CD4-positive, alpha-beta memory T cell (primary cell): ENCODE data around the gene ZBP1. TPM values are rescaled to one million over a fixed set of nuclear protein-coding genes. Genes with fewer than 3 reads are reported as not detected.

Source experiments
- CTCF ChIA-PET: fragments of 350-600 bp; sonication (Branson Sonifier 250); formaldehyde crosslinking; loops from one replicate; lab custom pipeline; 2021; ENCODE audit warnings: inconsistent platforms; ENCODE audit not compliant: partially characterized antibody; lab: Charles Lee
- POLR2A ChIA-PET: fragments of 350-600 bp; sonication (Branson Sonifier 250); formaldehyde crosslinking; loops from one replicate; lab custom pipeline; 2021; ENCODE audit not compliant: partially characterized antibody; lab: Charles Lee
- DNase-seq, 5 donors: peaks; one replicate each; pipeline versions ENCODE4 v3.0.0 to v3.0.0-alpha.2; 2020 to 2022; ENCODE audit warnings: mixed read lengths in 1 of 5
- H3K27ac ChIP-seq: one replicate; pipeline ENCODE4 v1.7.0; 2013; ENCODE audit warnings: low read depth, low read length
- H3K27me3 ChIP-seq: 2 replicates; pipeline ENCODE4 v1.7.0; 2013; ENCODE audit warnings: mild to moderate bottlenecking, low read length, moderate library complexity; ENCODE audit not compliant: insufficient read depth
- H3K36me3 ChIP-seq: 2 replicates; pipeline ENCODE4 v1.7.0; 2013; ENCODE audit warnings: mild to moderate bottlenecking, low read length, moderate library complexity; ENCODE audit not compliant: insufficient read depth
- H3K4me1 ChIP-seq: 2 replicates; pipeline ENCODE4 v1.7.0; 2013; ENCODE audit warnings: mild to moderate bottlenecking, low read length, moderate library complexity; ENCODE audit not compliant: insufficient read depth
- H3K4me3 ChIP-seq, 2 donors: one replicate each; pipeline ENCODE4 v1.7.0; 2013; ENCODE audit warnings: low read length in 2 of 2, mild to moderate bottlenecking in 1 of 2
- H3K9me3 ChIP-seq, 2 donors: one replicate each; pipeline ENCODE4 v1.7.0; 2013; ENCODE audit warnings: low read length in 2 of 2, control low read depth in 1 of 2; ENCODE audit not compliant: control insufficient read depth in 1 of 2
- H3K27ac Mint-ChIP-seq, 7 donors: one replicate each; pipeline ENCODE4 v1.8.0; 2020 to 2021; ENCODE audit warnings: mixed read lengths in 7 of 7, mild to moderate bottlenecking in 6 of 7, inconsistent platforms in 3 of 7, moderate library complexity in 3 of 7
- H3K27me3 Mint-ChIP-seq, 2 donors: one replicate each; pipeline ENCODE4 v1.8.0; 2020 to 2021; ENCODE audit warnings: mixed read lengths in 2 of 2
- H3K36me3 Mint-ChIP-seq, 2 donors: one replicate each; pipeline ENCODE4 v1.8.0; 2020 to 2021; ENCODE audit warnings: mixed read lengths in 2 of 2, inconsistent platforms in 1 of 2, mild to moderate bottlenecking in 1 of 2
- H3K4me1 Mint-ChIP-seq, 4 donors: one replicate each; pipeline ENCODE4 v1.8.0; 2020 to 2021; ENCODE audit warnings: mixed read lengths in 4 of 4, mild to moderate bottlenecking in 1 of 4
- H3K4me3 Mint-ChIP-seq, 8 donors: one replicate each; pipeline ENCODE4 v1.8.0; 2020 to 2021; ENCODE audit warnings: mixed read lengths in 8 of 8, mild to moderate bottlenecking in 7 of 8, moderate library complexity in 6 of 8, inconsistent platforms in 3 of 8
- H3K9me3 Mint-ChIP-seq, 8 donors: one replicate each; pipeline ENCODE4 v1.8.0; 2020 to 2021; ENCODE audit warnings: mixed read lengths in 8 of 8, mild to moderate bottlenecking in 5 of 8, inconsistent platforms in 3 of 8, moderate library complexity in 1 of 8
- intact Hi-C: fragments of 100-400 bp; cut with micrococcal nuclease; formaldehyde crosslinking; loops from one replicate; pipeline ENCODE4 v1.15.1; 2023
- polyA plus RNA-seq, 2 donors: library from polyadenylated mRNA; unstranded; fragments of 300-500 nt; fragmentation: Illumina TruSeq; gene quantifications; one replicate each; pipeline ENCODE4 v1.2.3, GENCODE V29; 2021
- total RNA-seq, 2 experiments: library from RNA; stranded (reverse); gene quantifications; one replicate each; pipeline ENCODE4 v1.2.3, GENCODE V29; 2021

Gene ZBP1
- total and polyA plus RNA-seq, 4 experiments from 2014 or later = 11.7 to 25.2 (median 19.8) TPM

DNA sequence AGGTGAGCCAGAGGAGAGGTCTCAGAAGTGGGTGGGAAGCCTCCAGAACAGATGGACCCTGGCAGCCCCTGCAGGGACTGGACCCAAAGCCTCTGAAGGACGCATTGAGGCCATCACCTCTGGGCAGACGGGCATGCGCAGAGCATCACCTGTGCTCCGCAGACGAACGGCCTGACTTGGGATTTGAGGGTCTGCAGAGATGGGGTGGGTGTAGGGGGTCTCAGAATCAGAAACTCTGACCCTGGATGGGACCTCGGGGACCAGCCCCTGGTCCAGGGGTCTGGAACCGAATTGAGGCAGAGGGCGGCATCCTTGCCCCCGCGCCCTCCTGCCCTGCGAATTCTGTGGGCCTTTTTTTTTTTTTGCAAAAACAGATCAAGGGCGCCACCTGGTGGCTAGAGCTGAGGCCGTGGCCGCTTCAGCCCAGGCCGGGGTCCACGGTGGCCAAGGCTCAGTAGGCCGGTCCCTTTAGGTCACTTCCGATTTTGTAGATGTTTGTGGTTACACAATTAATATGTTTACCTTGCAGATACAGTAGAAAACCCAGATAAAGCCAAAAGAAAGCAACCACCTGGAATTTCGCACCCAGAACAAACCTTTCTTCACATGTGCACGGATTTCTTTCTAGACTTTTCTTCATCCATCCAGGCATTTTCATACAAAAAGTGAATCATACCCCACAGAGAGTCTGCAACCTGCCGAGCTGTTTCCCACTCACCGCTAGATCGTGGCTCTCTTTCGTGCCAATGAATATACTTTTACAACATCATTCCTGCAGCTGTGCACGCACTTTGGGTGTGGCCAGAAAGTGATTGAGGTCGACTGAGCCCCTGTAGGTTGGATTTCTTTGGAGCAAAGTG, 25.9 kb downstream of the ZBP1 start:
- Histone ChIP-seq H3K9me3 (no peaks in the 10 kb centered on the region), H3K27me3 (no peaks in the 10 kb centered on the region), H3K4me1 (peaks cover 3% of the 10 kb centered on the region), H3K36me3 (no peaks in the 10 kb centered on the region), H3K27ac (no peak overlapping the region), H3K4me3 (no peak overlapping the region)
- intact Hi-C loops = loop anchor here (10.0 kb wide), 1 partner anchor 490 kb away; no protein-coding TSS in a partner anchor
- Mint-ChIP-seq H3K27ac (peak overlapping the region in 2 of 7 donors; percentile 36 to 42), H3K36me3 (no peaks in the 10 kb centered on the region), H3K4me1 (peaks cover 0 to 8% (median 5%) of the 10 kb centered on the region in 4 donors), H3K9me3 (no peaks in the 10 kb centered on the region), H3K27me3 (peaks cover 3 to 4% of the 10 kb centered on the region in 2 donors), H3K4me3 (no peak overlapping the region)
- DNase-seq = peak in 4 of 5 donors; percentile 25 to 49 (median 38)
- POLR2A ChIA-PET = no interaction called here
- CTCF ChIA-PET = interaction anchor here (0.9 to 9.4 kb wide), 12 partner anchors 14 to 1044 kb away, joined by 3 to 111 read pairs (median 5); partner anchors contain the start of gene ZBP1

DNA sequence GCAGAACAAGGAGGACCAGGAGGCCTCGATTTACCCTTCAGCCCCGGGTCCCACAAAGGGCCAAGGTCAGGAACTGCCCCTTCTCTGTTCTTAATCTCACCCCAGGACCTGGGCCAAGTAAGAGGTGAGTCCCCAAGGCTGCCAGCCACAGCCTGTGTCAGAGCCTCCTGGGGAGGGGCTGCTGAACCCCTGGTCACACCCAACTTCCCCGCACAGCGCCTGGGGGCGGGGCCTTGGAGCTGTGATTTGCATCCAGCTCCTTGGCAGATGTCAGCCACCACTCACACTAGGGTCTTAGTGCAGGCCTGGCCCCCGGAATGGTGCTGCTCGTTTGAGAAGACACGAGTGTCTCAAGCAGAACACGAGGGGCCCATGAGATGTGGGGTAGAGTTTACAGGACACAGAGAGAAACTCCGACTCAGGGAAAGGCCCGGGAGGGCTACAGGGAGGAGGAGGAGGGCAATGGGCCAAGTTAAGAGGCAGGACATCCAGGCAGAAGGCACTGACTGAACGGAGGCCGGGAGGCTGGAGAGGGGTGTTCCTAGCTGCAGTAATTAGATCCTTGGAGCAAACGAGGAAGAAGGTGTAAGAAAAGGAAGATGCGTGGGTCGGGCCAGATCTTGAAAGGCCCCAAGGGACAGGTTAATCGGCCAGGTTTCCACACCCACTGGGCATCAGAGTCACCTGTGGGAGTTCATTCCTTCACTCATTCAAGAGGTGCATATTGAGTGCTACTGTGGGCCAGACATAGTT, 26.9 kb downstream of the ZBP1 start:
- Histone ChIP-seq H3K4me1 (peaks cover 3% of the 10 kb centered on the region), H3K27ac (no peak overlapping the region), H3K27me3 (no peaks in the 10 kb centered on the region), H3K36me3 (no peaks in the 10 kb centered on the region), H3K4me3 (no peak overlapping the region), H3K9me3 (no peaks in the 10 kb centered on the region)
- Mint-ChIP-seq H3K4me3 (no peak overlapping the region), H3K9me3 (peaks cover 0 to under 1% (median 0%) of the 10 kb centered on the region in 8 donors), H3K4me1 (peaks cover 0 to 8% (median 5%) of the 10 kb centered on the region in 4 donors), H3K36me3 (no peaks in the 10 kb centered on the region), H3K27me3 (peaks cover 3 to 4% of the 10 kb centered on the region in 2 donors), H3K27ac (peak overlapping the region in 3 of 7 donors; percentile 29 to 46 (median 42))
- no peak for DNase-seq
- POLR2A ChIA-PET = no interaction called here
- CTCF ChIA-PET = interaction anchor here (0.8 to 1.3 kb wide), 3 partner anchors 9 to 211 kb away, joined by 3 to 6 read pairs (median 3); no protein-coding TSS in a partner anchor
- intact Hi-C loops = loop anchor here (10.0 kb wide), 1 partner anchor 491 kb away; no protein-coding TSS in a partner anchor

DNA sequence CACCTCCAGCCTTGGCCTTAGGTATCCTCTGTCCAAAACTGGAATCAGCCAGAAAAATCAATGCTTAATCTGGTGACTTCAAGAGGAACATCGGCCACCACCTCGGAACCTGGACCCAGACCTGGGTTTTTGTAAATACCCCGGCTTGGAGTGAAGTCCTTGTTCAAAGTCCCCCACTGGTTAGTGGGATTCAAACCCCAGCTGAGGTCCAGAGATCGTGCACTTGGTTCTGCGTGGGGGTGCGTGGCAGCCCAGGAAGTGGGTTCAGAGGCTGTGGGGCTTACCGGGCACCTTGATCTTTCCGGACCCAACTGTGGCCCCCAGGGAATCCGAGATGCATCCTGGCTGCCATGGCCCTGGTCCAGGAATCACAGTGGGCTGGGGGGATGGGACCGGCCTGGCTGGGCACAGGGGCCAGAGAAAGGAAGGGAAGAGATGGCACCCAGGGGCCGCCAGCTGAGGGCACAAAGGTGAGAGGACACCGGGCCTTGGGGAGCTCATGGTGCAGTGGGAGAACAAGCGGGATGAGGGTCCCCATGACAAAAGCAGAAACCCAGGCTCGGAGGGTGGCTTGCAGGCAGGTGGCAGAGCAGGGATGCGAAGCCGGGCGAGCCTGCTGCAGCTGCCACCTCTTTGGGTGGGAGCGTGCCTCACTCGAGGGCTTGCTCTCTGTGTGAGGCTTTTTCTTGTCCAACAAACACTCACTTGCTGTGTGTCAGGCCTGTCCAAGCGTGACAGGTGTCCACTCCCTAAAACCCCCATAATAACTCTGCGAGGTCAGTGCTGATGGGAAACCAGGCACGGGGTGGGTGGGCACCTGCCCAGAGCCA, 27.7 kb downstream of the ZBP1 start:
- no peaks in the 10 kb centered on the region for H3K36me3 Mint-ChIP-seq
- peaks cover 3 to 4% of the 10 kb centered on the region in 2 donors for H3K27me3 Mint-ChIP-seq
- no peaks in the 10 kb centered on the region for H3K27me3 ChIP-seq
- no peak overlapping the region for H3K27ac ChIP-seq
- peaks cover 3% of the 10 kb centered on the region for H3K4me1 ChIP-seq
- H3K4me3 Mint-ChIP-seq = no peak overlapping the region
- CTCF ChIA-PET = interaction anchor here (0.8 to 1.3 kb wide), 3 partner anchors 10 to 210 kb away, joined by 3 to 6 read pairs (median 3); no protein-coding TSS in a partner anchor
- peaks cover 0 to 5% of the 10 kb centered on the region in 2 donors for H3K9me3 ChIP-seq
- H3K4me3 ChIP-seq = no peak overlapping the region
- peaks cover 0 to 7% (median 3%) of the 10 kb centered on the region in 4 donors for H3K4me1 Mint-ChIP-seq
- no peaks in the 10 kb centered on the region for H3K36me3 ChIP-seq
- no peak overlapping the region for H3K27ac Mint-ChIP-seq
- H3K9me3 Mint-ChIP-seq = peaks cover 0 to 8% (median 0%) of the 10 kb centered on the region in 8 donors
- intact Hi-C loops = loop anchor here (10.0 kb wide), 1 partner anchor 492 kb away; no protein-coding TSS in a partner anchor
- POLR2A ChIA-PET = no interaction called here
- no peak for DNase-seq

DNA sequence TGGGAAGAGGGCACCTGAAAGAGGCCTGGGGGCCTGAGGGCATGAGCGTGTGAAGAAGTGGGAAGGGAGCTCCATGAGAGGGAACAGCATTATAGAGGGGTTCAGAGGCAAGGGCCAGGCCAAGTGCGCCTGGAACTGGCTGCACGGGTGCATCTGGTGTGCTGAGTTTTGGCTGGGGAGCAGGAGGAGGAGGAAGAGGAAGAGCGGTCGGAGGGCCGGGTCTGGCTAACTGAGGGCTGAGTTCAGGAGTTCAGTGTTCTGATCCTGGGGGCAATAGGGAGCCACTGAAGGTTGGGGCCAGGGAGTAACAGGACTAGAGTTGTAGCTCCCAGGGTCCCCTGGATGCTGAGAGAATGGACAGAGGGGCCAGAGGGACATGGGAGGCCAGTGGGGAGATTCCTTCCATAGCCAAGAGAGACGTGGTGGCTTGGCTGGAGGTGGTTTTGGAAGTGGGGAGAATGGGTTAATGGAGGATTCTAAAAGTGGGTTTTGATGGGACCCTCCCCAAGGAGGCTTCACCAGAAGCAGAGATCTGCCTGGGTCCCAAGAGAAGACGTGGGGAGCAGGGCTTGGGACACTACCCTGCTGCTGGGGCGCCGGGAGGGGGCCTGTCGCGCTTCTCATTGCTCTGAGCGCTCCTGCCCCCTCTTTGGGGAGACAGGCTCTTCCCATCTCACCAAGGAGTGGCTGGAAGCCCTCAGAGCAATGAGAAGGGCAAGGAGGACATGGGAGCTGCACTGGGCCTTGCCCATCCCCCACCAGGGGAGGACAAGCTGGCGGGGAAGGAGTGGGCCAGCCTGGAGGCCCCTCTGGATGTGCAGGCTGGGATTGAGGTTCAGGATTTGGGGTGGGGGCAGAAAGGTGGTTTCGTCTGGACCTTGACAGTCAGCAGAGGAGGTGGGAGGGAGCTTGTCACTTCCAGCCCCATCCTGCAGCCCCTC, 28.7 kb downstream of the ZBP1 start:
- H3K27me3 Mint-ChIP-seq = peaks cover 3 to 4% of the 10 kb centered on the region in 2 donors
- H3K4me1 Mint-ChIP-seq = peaks cover 0 to 7% (median 3%) of the 10 kb centered on the region in 4 donors
- no peak for DNase-seq
- no peak overlapping the region for H3K4me3 Mint-ChIP-seq
- H3K9me3 Mint-ChIP-seq = peaks cover 0 to 15% (median 4%) of the 10 kb centered on the region in 8 donors
- no peak overlapping the region for H3K4me3 ChIP-seq
- ChIA-PET CTCF (no interaction called here), POLR2A (no interaction called here)
- H3K4me1 ChIP-seq = no peaks in the 10 kb centered on the region
- H3K27me3 ChIP-seq = no peaks in the 10 kb centered on the region
- H3K27ac Mint-ChIP-seq = peak overlapping the region in 1 of 7 donors; percentile 36
- peaks cover 0 to 5% of the 10 kb centered on the region in 2 donors for H3K9me3 ChIP-seq
- no peaks in the 10 kb centered on the region for H3K36me3 ChIP-seq
- peaks cover 0 to 4% of the 10 kb centered on the region in 2 donors for H3K36me3 Mint-ChIP-seq
- intact Hi-C loops = loop anchor here (10.0 kb wide), 1 partner anchor 493 kb away; no protein-coding TSS in a partner anchor
- H3K27ac ChIP-seq = no peak overlapping the region

DNA sequence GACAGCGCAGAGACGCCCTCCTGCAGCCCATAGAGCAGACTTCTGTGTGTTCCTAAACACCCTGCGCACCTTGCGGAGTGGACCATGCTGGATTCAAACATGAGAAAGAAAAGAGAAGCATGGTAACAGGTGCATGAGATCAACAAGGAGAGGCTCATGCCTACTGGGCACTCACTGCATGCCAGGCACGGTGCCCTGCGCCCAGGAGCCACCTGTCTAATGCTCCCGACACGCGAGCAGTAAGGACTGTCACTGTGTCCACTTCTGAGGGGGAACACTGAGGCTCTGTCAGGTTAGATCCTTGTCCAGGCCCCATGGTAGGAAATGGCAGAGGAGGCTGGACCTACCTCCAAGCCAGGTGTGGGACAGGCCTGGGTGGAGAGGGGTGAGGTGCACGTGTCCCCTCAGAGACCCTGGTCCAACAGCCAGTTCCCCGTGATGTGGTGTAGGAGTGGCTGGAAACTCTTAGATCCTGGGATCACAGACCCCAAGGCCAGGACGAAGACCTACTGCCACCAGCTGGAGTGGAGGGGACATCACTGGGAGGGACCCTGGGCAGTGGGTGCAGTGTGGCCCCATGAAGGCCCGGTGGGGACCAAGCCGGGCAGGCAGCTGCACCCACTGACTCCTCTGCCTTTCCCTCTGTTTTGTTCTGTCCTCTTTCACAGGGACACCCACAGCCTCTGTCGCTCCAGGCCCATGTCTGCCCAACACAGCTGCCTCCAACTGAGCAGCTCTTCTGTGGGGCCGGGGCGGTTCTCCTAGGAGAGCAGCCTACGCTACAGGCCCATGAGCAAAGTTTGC, 29.5 kb downstream of the ZBP1 start:
- Histone ChIP-seq H3K27ac (no peak overlapping the region), H3K9me3 (peaks cover 0 to 5% of the 10 kb centered on the region in 2 donors), H3K36me3 (no peaks in the 10 kb centered on the region), H3K27me3 (no peaks in the 10 kb centered on the region), H3K4me3 (no peak overlapping the region), H3K4me1 (no peaks in the 10 kb centered on the region)
- ChIA-PET POLR2A (no interaction called here), CTCF (no interaction called here)
- peaks cover 0 to 4% of the 10 kb centered on the region in 2 donors for H3K36me3 Mint-ChIP-seq
- H3K4me3 Mint-ChIP-seq = no peak overlapping the region
- no peak overlapping the region for H3K27ac Mint-ChIP-seq
- no peak for DNase-seq
- peaks cover 0 to 15% (median 4%) of the 10 kb centered on the region in 8 donors for H3K9me3 Mint-ChIP-seq
- intact Hi-C loops = loop anchor here (10.0 kb wide), 1 partner anchor 494 kb away; no protein-coding TSS in a partner anchor
- H3K27me3 Mint-ChIP-seq = peaks cover 3 to 4% of the 10 kb centered on the region in 2 donors
- H3K4me1 Mint-ChIP-seq = peaks cover 0 to 4% (median 3%) of the 10 kb centered on the region in 4 donors
